GM12878 (cell line): ENCODE data around the gene SLC6A12. TPM values are rescaled to one million over a fixed set of nuclear protein-coding genes. Genes with fewer than 3 reads are reported as not detected.

ENCODE experiments used
- ATAC-seq: fragments of 200-7000 bp; cut with Tn5 transposase; 3 replicates; pipeline ENCODE4 v1.9.1; 2020; ENCODE audit warnings: mild to moderate bottlenecking, moderate library complexity
- BruUV-seq: library from RNA; stranded (reverse); fragments of 400-500 nt; replicated peaks from 2 replicates; lab custom pipeline; 2021; lab: Mats Ljungman, UMichigan
- CTCF ChIA-PET: fragments of 300-600 bp; sonication (Branson Sonifier 250); formaldehyde crosslinking; extraction: SDS; loops from one replicate; lab custom pipeline; 2021; ENCODE audit warnings: inconsistent platforms; lab: Yijun Ruan, JAX
- POLR2A ChIA-PET: fragments of 350-600 bp; formaldehyde crosslinking; extraction: SDS; loops from one replicate; lab custom pipeline; 2021; ENCODE audit warnings: inconsistent platforms; lab: Charles Lee
- RAD21 ChIA-PET: fragments of 300-600 bp; sonication (Branson Sonifier 250); formaldehyde crosslinking; loops from one replicate; lab custom pipeline; 2023; ENCODE audit warnings: antibody characterized with exemption; ENCODE audit not compliant: unreplicated experiment; lab: Charles Lee
- SMC1A ChIA-PET: fragments of 300-600 bp; sonication (Branson Sonifier 250); formaldehyde crosslinking; loops from one replicate; lab custom pipeline; 2023; ENCODE audit not compliant: unreplicated experiment, uncharacterized antibody; lab: Charles Lee
- DNase-seq: peaks from one replicate; pipeline ENCODE4 v3.0.0-alpha.2; 2011; ENCODE audit warnings: low read depth, low spot score
- FAIRE-seq: peaks from 3 replicates; lab custom pipeline; 2011; peaks lifted over from hg19 to GRCh38; lab: Jason Lieb, UNC
- H2AFZ ChIP-seq: 2 replicates; pipeline ENCODE4 v1.6.0; 2011; ENCODE audit warnings: low read depth, low read length, control low read depth; ENCODE audit not compliant: control insufficient read depth
- H3K27ac ChIP-seq: 2 replicates; pipeline ENCODE4 v1.5.1; 2011; ENCODE audit warnings: control low read depth; ENCODE audit not compliant: control insufficient read depth, insufficient read depth
- H3K27me3 ChIP-seq, 2 experiments: replicated peaks in 1 of 2; 2 replicates each; pipeline versions ENCODE4 v1.6.0 to v1.6.1; 2011; ENCODE audit warnings: low read length in 1 of 2; ENCODE audit not compliant: control insufficient read depth in 2 of 2, insufficient read depth in 2 of 2
- H3K36me3 ChIP-seq, 2 experiments: 2 replicates each; pipeline ENCODE4 v1.5.1; 2011; ENCODE audit warnings: low read length in 1 of 2; ENCODE audit not compliant: control insufficient read depth in 2 of 2, insufficient read depth in 2 of 2
- H3K4me1 ChIP-seq: 2 replicates; pipeline ENCODE4 v1.6.1; 2011; ENCODE audit warnings: mild to moderate bottlenecking, low read length, moderate library complexity, mixed read lengths; ENCODE audit not compliant: control insufficient read depth, insufficient read depth
- H3K4me2 ChIP-seq: 2 replicates; pipeline ENCODE4 v1.6.0; 2011; ENCODE audit warnings: control low read depth; ENCODE audit not compliant: control insufficient read depth, insufficient read depth
- H3K4me3 ChIP-seq: fragments of 200-600 bp; sonication (generic); 2 replicates; pipeline ENCODE4 v1.5.1; 2016
- H3K79me2 ChIP-seq: 2 replicates; pipeline ENCODE4 v1.6.0; 2011; ENCODE audit warnings: low read length; ENCODE audit not compliant: control insufficient read depth, insufficient read depth
- H3K9ac ChIP-seq: 2 replicates; pipeline ENCODE4 v1.8.0; 2011; ENCODE audit warnings: low read length, control low read depth, mixed read lengths; ENCODE audit not compliant: control insufficient read depth, insufficient read depth
- H3K9me3 ChIP-seq: replicated peaks from 3 replicates; pipeline ENCODE4 v1.5.1; 2011; ENCODE audit warnings: mild to moderate bottlenecking, low read length; ENCODE audit not compliant: control insufficient read depth, insufficient read depth
- H4K20me1 ChIP-seq: 2 replicates; pipeline ENCODE4 v1.6.0; 2011; ENCODE audit not compliant: control insufficient read depth, insufficient read depth
- BMI1 ChIP-seq: fragments of 450-650 bp; IDR thresholded peaks from 2 replicates; pipeline ENCODE4 v1.6.1; 2016; ENCODE audit warnings: mild to moderate bottlenecking, moderate library complexity, borderline replicate concordance
- CBX5 ChIP-seq: sonication (generic); IDR thresholded peaks from 2 replicates; pipeline ENCODE4 v1.6.1; 2016; ENCODE audit warnings: low read depth, moderate library complexity, mild to moderate bottlenecking, inconsistent platforms
- DPF2 ChIP-seq: fragments of 450-650 bp; IDR thresholded peaks from 2 replicates; pipeline ENCODE4 v1.6.1; 2017; ENCODE audit warnings: mild to moderate bottlenecking
- EZH2 ChIP-seq: IDR thresholded peaks from 2 replicates; pipeline ENCODE4 v1.6.1; 2012; ENCODE audit warnings: low read depth, mild to moderate bottlenecking, control low read depth, inconsistent platforms, low read length, borderline replicate concordance; ENCODE audit not compliant: control insufficient read depth
- KAT2A ChIP-seq: conservative IDR thresholded peaks from 2 replicates; pipeline ENCODE4 v1.6.1; 2011; ENCODE audit warnings: low read depth, low read length; ENCODE audit not compliant: control insufficient read depth
- MEF2B ChIP-seq: fragments of 450-650 bp; IDR thresholded peaks from 2 replicates; pipeline ENCODE4 v1.6.1; 2018; ENCODE audit warnings: mild to moderate bottlenecking, moderate library complexity; ENCODE audit not compliant: partially characterized antibody, poor library complexity, severe bottlenecking
- POLR2A ChIP-seq: IDR thresholded peaks from 2 replicates; pipeline ENCODE4 v1.6.1; 2011; ENCODE audit warnings: low read depth, mild to moderate bottlenecking, low read length
- WGBS: methylation state at CpG from one replicate; pipeline ENCODE4 v1.1.6; 2016; ENCODE audit warnings: low lambda C conversion rate; ENCODE audit not compliant: insufficient replicate concordance, insufficient coverage; ENCODE audit errors: missing lambda C conversion rate; 5-methylcytosine and 5-hydroxymethylcytosine counted together
- in situ Hi-C: fragments of 300-500 bp; cut with MboI; formaldehyde crosslinking; loops from 9 replicates; pipeline ENCODE4 v1.14.3; 2018; ENCODE audit warnings: mixed read lengths
- intact Hi-C: fragments of 100-400 bp; cut with micrococcal nuclease; formaldehyde crosslinking; loops from one replicate; pipeline ENCODE4 v1.14.2; 2022; ENCODE audit not compliant: unreplicated experiment
- polyA plus RNA-seq, 11 experiments: library from polyadenylated mRNA; depleted of rRNA in 4 of 11; unstranded in 6 of 11; stranded (reverse) in 5 of 11; fragments of >200 nt; fragmentation: Nextera tagmentation in 4 of 11; fragmentation: Illumina TruSeq in 1 of 11; extraction: Ambion mirVana in 4 of 11; extraction: Trizol in 1 of 11; gene quantifications; 1 replicate in 1 of 11; 2 replicates in 10 of 11; pipeline versions ENCODE4 v1.2.1 to v1.2.3, GENCODE V29; 2011 to 2016; ENCODE audit warnings: inconsistent platforms in 2 of 11, missing spikeins in 2 of 11, low read depth in 1 of 11
- total RNA-seq, 4 experiments: library from RNA; depleted of rRNA in 3 of 4; stranded (reverse); fragments of >200 nt in 3 of 4; fragmentation: Illumina TruSeq in 1 of 4; extraction: Trizol in 1 of 4; gene quantifications; 2 replicates each; pipeline versions ENCODE4 v1.2.1 to v1.2.3, GENCODE V29; 2013 to 2021
- TF ChIP-seq, protein P1 (sequence below): fragments of 450-650 bp; IDR thresholded peaks from 2 replicates; pipeline ENCODE4 v1.6.1; 2014; ENCODE audit warnings: mild to moderate bottlenecking

SLC6A12 gene
- total and polyA plus RNA-seq, 10 of the 15 experiments (the other 5 are each of a cell fraction or from before 2014, with no cell fraction given) = 0.06 to 0.11 (median 0.07) TPM; not detected in 7

DNA sequence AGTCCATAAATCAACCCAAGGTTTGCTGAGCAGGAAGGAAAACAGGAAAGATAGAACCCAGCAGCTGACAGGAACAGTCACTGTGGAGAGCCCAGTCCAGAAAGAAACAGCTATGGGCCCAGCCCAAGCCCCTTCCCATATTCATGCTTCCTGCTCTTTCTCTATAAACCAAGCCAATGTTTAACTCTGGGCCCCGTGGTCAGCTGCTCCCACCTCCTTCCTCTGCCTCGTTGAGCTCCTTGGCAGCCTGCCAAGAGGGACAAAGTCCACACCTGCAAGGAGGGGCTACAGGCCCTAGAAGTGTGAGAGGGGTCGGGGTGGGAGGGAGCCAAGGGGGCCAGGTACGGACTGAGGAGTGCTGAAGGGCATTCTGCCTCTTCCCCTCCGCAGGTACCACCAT lies 38.7 kb upstream of the SLC6A12 start (continued):
- TF ChIP-seq, protein P1, sequence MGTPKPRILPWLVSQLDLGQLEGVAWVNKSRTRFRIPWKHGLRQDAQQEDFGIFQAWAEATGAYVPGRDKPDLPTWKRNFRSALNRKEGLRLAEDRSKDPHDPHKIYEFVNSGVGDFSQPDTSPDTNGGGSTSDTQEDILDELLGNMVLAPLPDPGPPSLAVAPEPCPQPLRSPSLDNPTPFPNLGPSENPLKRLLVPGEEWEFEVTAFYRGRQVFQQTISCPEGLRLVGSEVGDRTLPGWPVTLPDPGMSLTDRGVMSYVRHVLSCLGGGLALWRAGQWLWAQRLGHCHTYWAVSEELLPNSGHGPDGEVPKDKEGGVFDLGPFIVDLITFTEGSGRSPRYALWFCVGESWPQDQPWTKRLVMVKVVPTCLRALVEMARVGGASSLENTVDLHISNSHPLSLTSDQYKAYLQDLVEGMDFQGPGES = no peak
- TF ChIP-seq EZH2 (no peak), POLR2A (no peak), KAT2A (no peak), BMI1 (no peak), MEF2B (no peak)

DNA sequence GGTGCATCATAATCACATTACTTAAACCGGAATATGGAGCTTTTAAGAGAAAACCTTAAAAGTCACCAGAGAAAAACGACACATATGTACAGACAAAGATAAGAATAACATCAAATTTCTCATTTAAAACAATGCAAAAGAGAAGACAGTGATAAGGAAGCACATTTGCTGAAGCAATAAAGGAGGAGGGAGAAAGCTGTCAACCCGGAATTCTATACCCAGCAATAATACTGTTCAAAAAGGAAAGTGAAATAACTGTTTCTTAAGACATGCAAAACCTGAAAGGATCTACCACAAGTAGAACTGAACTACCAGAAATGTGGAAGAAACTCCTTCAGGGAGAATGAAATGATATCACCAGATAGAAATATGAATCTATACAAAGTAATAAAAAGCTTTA lies 33.3 kb upstream of the SLC6A12 start:
- Histone ChIP-seq H3K9me3 (no peaks in the 10 kb centered on the region; the same call in 2 of the 3 replicates), H2AFZ (no peak overlapping the region), H3K9ac (no peak overlapping the region), H3K27me3 (no peaks in the 10 kb centered on the region), H3K79me2 (no peaks in the 10 kb centered on the region), H3K4me3 (no peak overlapping the region), H4K20me1 (no peaks in the 10 kb centered on the region), H3K36me3 (no peaks in the 10 kb centered on the region), H3K4me1 (no peaks in the 10 kb centered on the region), H3K4me2 (no peak overlapping the region), H3K27ac (no peak overlapping the region)
- BruUV-seq = no TSS peak
- ChIA-PET SMC1A (interaction anchor here (0.6 kb wide), 1 partner anchor 183 kb away, joined by 3 read pairs; no protein-coding TSS in a partner anchor), RAD21 (interaction anchor here (1.1 kb wide), 1 partner anchor 28 kb away, joined by 3 read pairs; no protein-coding TSS in a partner anchor), POLR2A (no interaction called here), CTCF (interaction anchor here (0.6 to 0.7 kb wide), 2 partner anchors 11 to 301 kb away, joined by 3 read pairs; no protein-coding TSS in a partner anchor)
- FAIRE-seq (no peak), ATAC-seq (no peak), DNase-seq (no peak)
- WGBS = 43% methylated on average over 3 of the region's 3 CpGs
- in situ Hi-C loops (no loop called here), intact Hi-C loops (no loop called here)
- 0 out of 2 replicates have a peak, but pooled peaks have one; percentile 54 for TF ChIP-seq CBX5
- no peak for TF ChIP-seq DPF2
